Activated T-cell treated with anti-CD3 and anti-CD28 coated beads, Interleukin-2, amount 50 U/mL, for 4 hours (primary cell): ENCODE data around the gene CHSY3. TPM values are rescaled to one million over a fixed set of nuclear protein-coding genes. Genes with fewer than 3 reads are reported as not detected.

Source experiments
- ATAC-seq, 2 donors: fragments of 200-7000 bp; cut with Tn5 transposase; one replicate each; pipeline ENCODE4 v1.10.0; 2021
- DNase-seq: peaks from one replicate; pipeline ENCODE4 v3.0.0-alpha.2; 2020
- H3K27me3 Mint-ChIP-seq: one replicate; pipeline ENCODE4 v1.8.0; 2021; ENCODE audit warnings: low read depth, mixed read lengths
- H3K36me3 Mint-ChIP-seq: one replicate; pipeline ENCODE4 v1.8.0; 2022; ENCODE audit warnings: mixed read lengths; ENCODE audit not compliant: insufficient read depth
- H3K4me1 Mint-ChIP-seq: one replicate; pipeline ENCODE4 v1.8.0; 2021; ENCODE audit warnings: low read depth, mixed read lengths
- H3K4me3 Mint-ChIP-seq: one replicate; pipeline ENCODE4 v1.8.0; 2021; ENCODE audit warnings: mild to moderate bottlenecking, moderate library complexity, mixed read lengths
- H3K9me3 Mint-ChIP-seq: one replicate; pipeline ENCODE4 v1.8.0; 2021; ENCODE audit warnings: mixed read lengths
- total RNA-seq, 3 donors: library from RNA; stranded (reverse); gene quantifications; one replicate each; pipeline ENCODE4 v1.2.1, GENCODE V29; 2021

The CHSY3 gene
- total RNA-seq, 3 donors from 2014 or later = not detected

DNA sequence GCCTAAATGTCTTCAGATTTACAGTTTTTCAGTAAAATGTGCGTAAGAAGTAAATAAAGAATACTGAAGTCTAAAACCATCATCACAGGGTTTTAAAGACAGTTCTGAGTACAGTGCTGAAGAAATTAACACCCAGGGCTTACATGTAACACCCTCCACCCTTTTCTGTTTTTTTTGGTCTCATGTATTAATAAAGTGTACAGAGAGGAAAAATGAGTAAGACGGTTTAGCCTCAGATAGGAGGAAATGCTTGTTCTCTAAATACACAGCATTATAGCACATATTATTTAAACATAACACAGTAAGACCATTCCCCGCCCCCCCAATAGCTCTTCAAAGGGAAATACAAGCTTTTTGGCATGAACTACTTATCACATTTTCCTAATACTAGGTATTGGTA, 119.3 kb downstream of the CHSY3 start:
- Mint-ChIP-seq H3K9me3 (peaks cover under 1% of the 10 kb centered on the region), H3K27me3 (no peaks in the 10 kb centered on the region), H3K36me3 (no peaks in the 10 kb centered on the region), H3K4me3 (no peak overlapping the region), H3K4me1 (no peaks in the 10 kb centered on the region)
- DNase-seq (no peak), ATAC-seq (no peak)

- ATAC-seq = no peak
- H3K27me3 Mint-ChIP-seq = no peaks in the 10 kb centered on the region
- DNase-seq = no peak
- no peak overlapping the region for H3K4me3 Mint-ChIP-seq
- H3K9me3 Mint-ChIP-seq = peaks cover 4% of the 10 kb centered on the region
- no peaks in the 10 kb centered on the region for H3K4me1 Mint-ChIP-seq
- no peaks in the 10 kb centered on the region for H3K36me3 Mint-ChIP-seq
These were observed 119.7 kb downstream of the CHSY3 start for GRCh38 chr5:130024006-130024405.

GRCh38 chr5:130025511-130025910, 121.2 kb downstream of the CHSY3 start:
- H3K4me3 Mint-ChIP-seq = no peak overlapping the region
- no peak for ATAC-seq
- no peaks in the 10 kb centered on the region for H3K27me3 Mint-ChIP-seq
- DNase-seq = no peak
- H3K36me3 Mint-ChIP-seq = no peaks in the 10 kb centered on the region
- peaks cover 4% of the 10 kb centered on the region for H3K9me3 Mint-ChIP-seq
- H3K4me1 Mint-ChIP-seq = no peaks in the 10 kb centered on the region

DNA sequence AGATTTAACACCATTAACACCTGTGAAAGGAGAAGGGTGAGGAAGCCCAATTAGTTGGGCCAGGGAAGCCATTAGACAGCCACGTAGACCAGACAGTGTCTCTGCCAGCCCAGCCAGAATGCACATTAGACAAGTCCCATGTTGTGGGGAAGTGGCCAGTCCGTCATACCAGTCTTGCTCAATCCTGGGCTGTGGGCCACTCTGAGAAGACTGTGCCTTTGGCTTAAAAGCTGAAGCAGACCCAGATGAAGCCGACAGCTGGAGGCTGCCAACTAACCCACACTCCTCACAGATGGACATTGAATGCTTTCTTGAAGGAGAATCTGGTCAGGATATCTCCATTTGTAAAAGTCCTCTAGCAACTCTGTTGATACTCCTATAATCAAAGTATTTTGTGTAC, 128.5 kb downstream of the CHSY3 start:
- no peaks in the 10 kb centered on the region for H3K27me3 Mint-ChIP-seq
- no peak for DNase-seq

DNA sequence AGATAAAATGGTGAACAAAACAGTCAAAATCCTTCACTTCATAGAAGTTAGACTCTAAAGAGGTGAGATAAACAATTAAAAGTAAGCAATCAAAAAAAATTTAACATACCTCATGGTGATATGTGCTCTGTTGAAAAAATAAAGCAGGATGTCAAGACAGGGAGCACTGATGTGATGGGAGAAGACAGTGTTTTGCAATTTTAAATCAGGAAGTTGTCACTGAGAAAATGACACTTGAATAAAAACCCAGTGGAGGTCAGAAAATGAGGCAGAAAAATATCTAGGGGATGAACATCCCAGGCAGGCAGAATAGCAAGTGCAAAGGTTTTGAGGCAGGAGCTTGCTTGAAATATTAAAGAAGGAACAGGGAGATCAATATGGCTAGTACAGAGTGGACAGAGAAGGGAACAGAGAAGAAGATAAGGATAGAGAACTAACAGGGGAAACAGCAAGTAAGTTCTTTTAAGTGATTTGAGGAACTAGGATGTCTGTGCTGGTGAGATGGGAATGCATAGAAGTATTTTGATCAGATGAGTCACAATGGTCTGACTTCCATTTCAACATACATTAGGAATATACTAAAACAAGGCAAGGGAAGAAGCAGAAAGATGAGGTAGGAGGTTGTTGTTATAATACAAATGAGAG, 130.4 kb downstream of the CHSY3 start:
- DNase-seq = no peak
- H3K36me3 Mint-ChIP-seq = no peaks in the 10 kb centered on the region
- H3K4me3 Mint-ChIP-seq = no peak overlapping the region
- no peaks in the 10 kb centered on the region for H3K27me3 Mint-ChIP-seq
- H3K9me3 Mint-ChIP-seq = no peaks in the 10 kb centered on the region
- no peak for ATAC-seq
- no peaks in the 10 kb centered on the region for H3K4me1 Mint-ChIP-seq

More for the DNA sequence above, 128.5 kb downstream of the CHSY3 start:
- peaks cover 4% of the 10 kb centered on the region for H3K9me3 Mint-ChIP-seq
- no peak for ATAC-seq
- no peak overlapping the region for H3K4me3 Mint-ChIP-seq
- no peaks in the 10 kb centered on the region for H3K36me3 Mint-ChIP-seq
- H3K4me1 Mint-ChIP-seq = no peaks in the 10 kb centered on the region

DNA sequence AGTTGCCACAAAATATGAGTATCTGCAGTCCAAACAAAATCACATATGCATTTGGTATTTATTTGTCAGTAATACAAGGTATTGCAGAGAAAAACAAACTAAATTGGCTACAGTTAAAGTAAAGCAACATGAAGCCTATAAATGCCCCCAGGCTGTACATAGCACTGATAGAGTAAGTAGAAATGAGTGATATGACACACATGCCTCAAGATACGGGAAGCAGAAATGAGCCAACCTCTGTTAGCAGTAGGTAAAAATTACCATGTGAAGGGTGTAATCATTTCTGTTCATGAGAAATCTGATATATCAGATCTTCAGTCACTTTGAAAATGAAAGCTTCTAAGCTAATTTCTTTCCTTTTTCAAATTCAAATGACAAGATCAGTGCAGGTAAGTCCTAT, 131.1 kb downstream of the CHSY3 start:
- no peak for ATAC-seq
- Mint-ChIP-seq H3K4me3 (no peak overlapping the region), H3K4me1 (no peaks in the 10 kb centered on the region), H3K9me3 (no peaks in the 10 kb centered on the region), H3K27me3 (no peaks in the 10 kb centered on the region), H3K36me3 (no peaks in the 10 kb centered on the region)
- DNase-seq = no peak

- Mint-ChIP-seq H3K9me3 (no peaks in the 10 kb centered on the region), H3K4me3 (no peak overlapping the region), H3K36me3 (no peaks in the 10 kb centered on the region), H3K4me1 (no peaks in the 10 kb centered on the region), H3K27me3 (no peaks in the 10 kb centered on the region)
- ATAC-seq (no peak), DNase-seq (no peak)
These were observed 133.6 kb downstream of the CHSY3 start for GRCh38 chr5:130037905-130038304.

DNA sequence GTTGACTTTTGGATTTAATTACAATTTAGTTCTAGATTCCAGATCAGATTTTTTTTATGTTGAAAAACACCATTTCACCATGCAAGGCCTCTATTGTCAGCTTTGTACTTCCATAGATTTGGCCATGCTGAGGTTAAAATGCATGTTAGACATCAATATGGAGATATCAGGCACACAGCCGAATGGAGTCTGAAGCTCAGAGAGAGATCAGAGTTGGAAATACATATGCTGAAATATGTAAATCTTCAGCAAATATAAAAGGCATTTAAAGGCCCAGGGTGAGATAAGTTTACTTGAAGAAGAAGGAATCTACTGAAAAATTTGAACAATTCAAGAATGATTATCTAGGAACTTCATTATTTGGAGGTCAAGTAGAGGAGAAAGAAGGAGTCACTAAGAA, 139.6 kb downstream of the CHSY3 start:
- no peaks in the 10 kb centered on the region for H3K36me3 Mint-ChIP-seq
- H3K9me3 Mint-ChIP-seq = no peaks in the 10 kb centered on the region
- no peaks in the 10 kb centered on the region for H3K4me1 Mint-ChIP-seq
- ATAC-seq (no peak), DNase-seq (no peak)
- no peaks in the 10 kb centered on the region for H3K27me3 Mint-ChIP-seq
- no peak overlapping the region for H3K4me3 Mint-ChIP-seq

DNA sequence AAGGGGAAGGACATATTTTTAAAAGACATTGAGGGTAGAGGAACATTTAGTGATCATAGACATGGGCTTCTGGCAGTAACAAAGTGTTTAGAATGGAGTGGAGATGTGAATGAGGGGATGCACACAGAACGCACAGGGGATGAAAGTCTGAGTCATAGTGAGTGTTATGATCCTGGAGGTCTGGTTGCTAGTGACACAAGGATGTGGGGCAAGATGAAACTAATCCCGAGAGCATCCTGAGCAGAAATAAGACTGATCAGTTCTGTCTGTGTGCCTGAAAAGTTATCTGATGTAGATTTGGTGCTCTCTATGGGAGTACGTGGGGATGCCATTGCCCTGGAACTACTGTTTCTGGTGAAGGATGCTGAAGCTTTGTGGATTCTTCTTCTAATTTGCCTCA, 141.1 kb downstream of the CHSY3 start:
- H3K4me3 Mint-ChIP-seq = no peak overlapping the region
- H3K27me3 Mint-ChIP-seq = no peaks in the 10 kb centered on the region
- H3K4me1 Mint-ChIP-seq = no peaks in the 10 kb centered on the region
- no peaks in the 10 kb centered on the region for H3K9me3 Mint-ChIP-seq
- no peak for DNase-seq
- H3K36me3 Mint-ChIP-seq = no peaks in the 10 kb centered on the region
- no peak for ATAC-seq

GRCh38 chr5:130050585-130050984, 146.3 kb downstream of the CHSY3 start:
- H3K27me3 Mint-ChIP-seq = no peaks in the 10 kb centered on the region
- ATAC-seq = no peak
- no peak for DNase-seq
- no peaks in the 10 kb centered on the region for H3K4me1 Mint-ChIP-seq
- no peak overlapping the region for H3K4me3 Mint-ChIP-seq
- no peaks in the 10 kb centered on the region for H3K36me3 Mint-ChIP-seq
- no peaks in the 10 kb centered on the region for H3K9me3 Mint-ChIP-seq

- ATAC-seq (no peak), DNase-seq (no peak)
- no peak overlapping the region for H3K4me3 Mint-ChIP-seq
- no peaks in the 10 kb centered on the region for H3K4me1 Mint-ChIP-seq
- peaks cover 2% of the 10 kb centered on the region for H3K27me3 Mint-ChIP-seq
- H3K36me3 Mint-ChIP-seq = no peaks in the 10 kb centered on the region
- no peaks in the 10 kb centered on the region for H3K9me3 Mint-ChIP-seq
These were observed 148.5 kb downstream of the CHSY3 start for GRCh38 chr5:130052752-130053151.

- Mint-ChIP-seq H3K36me3 (no peaks in the 10 kb centered on the region), H3K27me3 (peaks cover 4% of the 10 kb centered on the region), H3K4me1 (no peaks in the 10 kb centered on the region), H3K9me3 (no peaks in the 10 kb centered on the region), H3K4me3 (no peak overlapping the region)
- DNase-seq (no peak), ATAC-seq (no peak)
These were observed 151.3 kb downstream of the CHSY3 start for GRCh38 chr5:130055572-130055971.

DNA sequence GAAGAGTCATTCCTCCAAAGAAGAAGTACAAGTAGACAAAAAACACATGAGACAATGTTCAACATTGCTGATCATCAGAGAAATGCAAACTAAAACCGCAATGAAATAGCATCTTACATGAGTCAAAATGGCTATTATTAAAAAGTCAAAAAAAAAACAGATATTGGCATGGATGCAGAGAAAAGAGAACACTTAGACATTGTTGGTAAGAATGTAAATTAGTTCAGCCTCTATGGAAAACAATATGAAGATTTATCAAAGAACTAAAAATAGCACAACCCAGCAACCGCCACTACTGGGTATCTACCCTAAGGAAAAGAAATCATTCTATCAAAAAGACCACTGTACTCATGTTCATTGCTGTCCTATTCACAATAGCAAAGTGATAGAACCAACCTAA, 157.5 kb downstream of the CHSY3 start:
- DNase-seq (no peak), ATAC-seq (no peak)
- peaks cover 4% of the 10 kb centered on the region for H3K27me3 Mint-ChIP-seq
- no peaks in the 10 kb centered on the region for H3K4me1 Mint-ChIP-seq
- H3K36me3 Mint-ChIP-seq = no peaks in the 10 kb centered on the region
- no peaks in the 10 kb centered on the region for H3K9me3 Mint-ChIP-seq
- no peak overlapping the region for H3K4me3 Mint-ChIP-seq

- Mint-ChIP-seq H3K4me1 (no peaks in the 10 kb centered on the region), H3K4me3 (no peak overlapping the region), H3K36me3 (no peaks in the 10 kb centered on the region), H3K27me3 (peaks cover 1% of the 10 kb centered on the region), H3K9me3 (no peaks in the 10 kb centered on the region)
- ATAC-seq = no peak
- DNase-seq = no peak
These were observed 159.3 kb downstream of the CHSY3 start for GRCh38 chr5:130063603-130064002.

- no peak overlapping the region for H3K4me3 Mint-ChIP-seq
These were observed 160.2 kb downstream of the CHSY3 start for GRCh38 chr5:130064484-130064883.

DNA sequence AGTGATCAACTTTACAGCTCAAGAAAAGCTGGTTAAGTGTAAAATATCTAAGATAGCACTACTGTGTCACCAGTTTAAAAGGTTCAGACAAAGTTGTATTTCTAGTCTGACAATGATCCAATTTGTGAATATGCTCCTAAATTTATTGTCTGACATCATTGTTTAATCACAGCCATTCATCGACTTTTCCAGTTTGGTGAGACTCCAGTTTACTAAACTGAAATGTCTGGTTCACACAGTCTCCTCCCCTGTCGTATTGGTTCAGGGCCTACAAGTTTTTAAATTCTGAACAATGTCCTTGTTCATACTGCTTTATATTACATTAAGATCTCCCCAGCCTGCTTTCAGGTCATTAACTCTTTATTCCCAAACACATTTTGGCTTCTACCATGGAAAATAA, 161.4 kb downstream of the CHSY3 start:
- Mint-ChIP-seq H3K36me3 (no peaks in the 10 kb centered on the region), H3K9me3 (no peaks in the 10 kb centered on the region), H3K4me3 (no peak overlapping the region), H3K4me1 (no peaks in the 10 kb centered on the region), H3K27me3 (no peaks in the 10 kb centered on the region)
- DNase-seq (no peak), ATAC-seq (no peak)

More at GRCh38 chr5:130064484-130064883, 160.2 kb downstream of the CHSY3 start:
- DNase-seq (no peak), ATAC-seq (no peak)
- Mint-ChIP-seq H3K27me3 (no peaks in the 10 kb centered on the region), H3K9me3 (no peaks in the 10 kb centered on the region), H3K4me1 (no peaks in the 10 kb centered on the region), H3K36me3 (no peaks in the 10 kb centered on the region)
